ENCODE measurements around the gene RERE. TPM values are rescaled to one million over a fixed set of nuclear protein-coding genes. Genes with fewer than 3 reads are reported as not detected.
A peak's percentile ranks its signal among the peaks of the same experiment; 100 is the strongest.

Gene RERE
- total RNA-seq, 1 donor from 2014 or later = 76.8 TPM

- no peak for TF ChIP-seq CTCF (IDR thresholded peaks at IDR 0.05)
- peak; percentile 80 for DNase-seq (ENCODE audit: extremely low spot score, unreplicated experiment)
- peak overlapping the region; percentile 80 for H3K4me3 Mint-ChIP-seq (ENCODE audit: unreplicated experiment)
- no peaks in the 10 kb centered on the region for H3K36me3 Mint-ChIP-seq (ENCODE audit: unreplicated experiment)
- H3K9me3 Mint-ChIP-seq (ENCODE audit: unreplicated experiment) = no peaks in the 10 kb centered on the region
- H3K27ac Mint-ChIP-seq (ENCODE audit: unreplicated experiment) = peak overlapping the region; percentile 95
- no peaks in the 10 kb centered on the region for H3K27me3 Mint-ChIP-seq (ENCODE audit: unreplicated experiment)
- H3K4me1 Mint-ChIP-seq (ENCODE audit: unreplicated experiment) = peaks cover 49% of the 10 kb centered on the region
Observed at GRCh38 chr1:8816831-8817411, 519 bp downstream of the RERE start.

GRCh38 chr1:8816264-8816663 is 1.2 kb downstream of the RERE start:
- peak overlapping the region; percentile 80 for H3K4me3 Mint-ChIP-seq (ENCODE audit: unreplicated experiment)
- peak overlapping the region; percentile 90 for H3K27ac Mint-ChIP-seq (ENCODE audit: unreplicated experiment)
- no peaks in the 10 kb centered on the region for H3K36me3 Mint-ChIP-seq (ENCODE audit: unreplicated experiment)
- DNase-seq (ENCODE audit: extremely low spot score, unreplicated experiment) = no peak
- no peaks in the 10 kb centered on the region for H3K9me3 Mint-ChIP-seq (ENCODE audit: unreplicated experiment)
- H3K4me1 Mint-ChIP-seq (ENCODE audit: unreplicated experiment) = peaks cover 46% of the 10 kb centered on the region
- TF ChIP-seq CTCF (IDR thresholded peaks at IDR 0.05) = no peak
- H3K27me3 Mint-ChIP-seq (ENCODE audit: unreplicated experiment) = no peaks in the 10 kb centered on the region

- Mint-ChIP-seq H3K36me3 (ENCODE audit: unreplicated experiment) (no peaks in the 10 kb centered on the region), H3K27ac (ENCODE audit: unreplicated experiment) (peak overlapping the region; percentile 90), H3K9me3 (ENCODE audit: unreplicated experiment) (no peaks in the 10 kb centered on the region), H3K4me1 (ENCODE audit: unreplicated experiment) (peaks cover 44% of the 10 kb centered on the region), H3K4me3 (ENCODE audit: unreplicated experiment) (peak overlapping the region; percentile 80), H3K27me3 (ENCODE audit: unreplicated experiment) (no peaks in the 10 kb centered on the region)
- DNase-seq (ENCODE audit: extremely low spot score, unreplicated experiment) = no peak
- no peak for TF ChIP-seq CTCF (IDR thresholded peaks at IDR 0.05)
Observed at GRCh38 chr1:8815582-8816151, 1.8 kb downstream of the RERE start.

- Mint-ChIP-seq H3K9me3 (ENCODE audit: unreplicated experiment) (no peaks in the 10 kb centered on the region), H3K4me3 (ENCODE audit: unreplicated experiment) (peak overlapping the region; percentile 33), H3K4me1 (ENCODE audit: unreplicated experiment) (peaks cover 44% of the 10 kb centered on the region), H3K27ac (ENCODE audit: unreplicated experiment) (no peak overlapping the region), H3K27me3 (ENCODE audit: unreplicated experiment) (no peaks in the 10 kb centered on the region), H3K36me3 (ENCODE audit: unreplicated experiment) (no peaks in the 10 kb centered on the region)
- no peak for DNase-seq (ENCODE audit: extremely low spot score, unreplicated experiment)
- TF ChIP-seq CTCF (IDR thresholded peaks at IDR 0.05) = no peak
Observed at GRCh38 chr1:8814865-8815264, 2.6 kb downstream of the RERE start.

GRCh38 chr1:8813991-8814390 is 3.4 kb downstream of the RERE start:
- no peaks in the 10 kb centered on the region for H3K27me3 Mint-ChIP-seq (ENCODE audit: unreplicated experiment)
- H3K9me3 Mint-ChIP-seq (ENCODE audit: unreplicated experiment) = no peaks in the 10 kb centered on the region
- no peaks in the 10 kb centered on the region for H3K36me3 Mint-ChIP-seq (ENCODE audit: unreplicated experiment)
- no peak for DNase-seq (ENCODE audit: extremely low spot score, unreplicated experiment)
- peaks cover 49% of the 10 kb centered on the region for H3K4me1 Mint-ChIP-seq (ENCODE audit: unreplicated experiment)
- no peak for TF ChIP-seq CTCF (IDR thresholded peaks at IDR 0.05)
- H3K27ac Mint-ChIP-seq (ENCODE audit: unreplicated experiment) = no peak overlapping the region
- H3K4me3 Mint-ChIP-seq (ENCODE audit: unreplicated experiment) = no peak overlapping the region
